HEK293 (cell line): ENCODE results near the gene TMED1.

ENCODE experiments used
- CTCF ChIA-PET: fragments of 350-600 bp; formaldehyde crosslinking; extraction: SDS; loops from one replicate; lab custom pipeline; 2021; ENCODE audit warnings: antibody characterized with exemption; lab: Yijun Ruan, JAX
- POLR2A ChIA-PET: fragments of 300-600 bp; formaldehyde crosslinking; extraction: SDS; loops from one replicate; lab custom pipeline; 2020; ENCODE audit warnings: antibody characterized with exemption, inconsistent platforms; lab: Yijun Ruan, JAX
- H3K27ac ChIP-seq: fragments of 200-500 bp; sonication (Bioruptor generic); 2 replicates; pipeline ENCODE4 v1.5.1; 2014; ENCODE audit warnings: low read depth, low read length, control low read depth, inconsistent platforms; ENCODE audit errors: extremely low read depth
- H3K36me3 ChIP-seq, 2 experiments: fragments of 200-500 bp in 1 of 2; sonication (Bioruptor generic) in 1 of 2; 1 replicate in 1 of 2; 2 replicates in 1 of 2; pipeline ENCODE4 v1.5.1; 2014 to 2017; ENCODE audit warnings: inconsistent platforms in 2 of 2, low read length in 2 of 2; ENCODE audit not compliant: control insufficient read depth in 2 of 2, insufficient read depth in 1 of 2
- H3K4me1 ChIP-seq: fragments of 200-500 bp; sonication (Bioruptor generic); 2 replicates; pipeline ENCODE4 v1.5.1; 2014; ENCODE audit warnings: mild to moderate bottlenecking, low read length, inconsistent platforms; ENCODE audit not compliant: control insufficient read depth, insufficient read depth
- H3K4me3 ChIP-seq: 2 replicates; pipeline ENCODE4 v1.5.1; 2011; ENCODE audit warnings: low read depth, mild to moderate bottlenecking, control low read depth, low read length, moderate library complexity
- H3K9me3 ChIP-seq: fragments of 200-500 bp; sonication (Bioruptor generic); 2 replicates; pipeline ENCODE4 v1.5.1; 2014; ENCODE audit warnings: low read depth, low read length, inconsistent platforms; ENCODE audit not compliant: control insufficient read depth, insufficient read depth
- ELK4 ChIP-seq: IDR thresholded peaks from 2 replicates; pipeline ENCODE4 v1.6.1; 2011; ENCODE audit warnings: mild to moderate bottlenecking, low read depth, low read length, borderline replicate concordance
- KLF1 ChIP-seq: fragments of 450-650 bp; formaldehyde crosslinking; IDR thresholded peaks from 2 replicates; pipeline ENCODE4 v1.5.1; 2016; ENCODE audit warnings: missing biosample characterization, missing genetic modification characterization
- KLF7 ChIP-seq: fragments of 450-650 bp; formaldehyde crosslinking; IDR thresholded peaks from 2 replicates; pipeline ENCODE4 v1.5.1; 2016; ENCODE audit warnings: missing biosample characterization, missing genetic modification characterization, borderline replicate concordance
- SETDB1 ChIP-seq: IDR thresholded peaks from one replicate; pipeline ENCODE4 v1.6.1; 2017; ENCODE audit warnings: mild to moderate bottlenecking, low read length, moderate library complexity, mixed read lengths; ENCODE audit not compliant: insufficient read length
- SP7 ChIP-seq: fragments of 450-650 bp; formaldehyde crosslinking; IDR thresholded peaks from 2 replicates; pipeline ENCODE4 v1.5.1; 2016; ENCODE audit warnings: missing biosample characterization, missing genetic modification characterization
- ZBTB21 ChIP-seq: fragments of 450-650 bp; formaldehyde crosslinking; IDR thresholded peaks from 2 replicates; pipeline ENCODE4 v1.5.1; 2017; ENCODE audit warnings: missing biosample characterization, missing genetic modification characterization
- ZBTB26 ChIP-seq: fragments of 450-650 bp; formaldehyde crosslinking; optimal IDR thresholded peaks from 2 replicates; pipeline ENCODE3; 2016; ENCODE audit warnings: missing biosample characterization, mild to moderate bottlenecking, missing genetic modification characterization
- ZFHX2 ChIP-seq: fragments of 450-650 bp; formaldehyde crosslinking; conservative IDR thresholded peaks from 2 replicates; pipeline ENCODE4 v1.5.1; 2016; ENCODE audit warnings: missing biosample characterization, missing genetic modification characterization
- ZNF16 ChIP-seq: fragments of 450-650 bp; formaldehyde crosslinking; IDR thresholded peaks from 2 replicates; pipeline ENCODE4 v1.5.1; 2016; ENCODE audit warnings: low read depth, missing biosample characterization, missing genetic modification characterization
- ZNF280C ChIP-seq: fragments of 450-650 bp; formaldehyde crosslinking; IDR thresholded peaks from 2 replicates; pipeline ENCODE4 v1.5.1; 2016; ENCODE audit warnings: missing biosample characterization, missing genetic modification characterization
- ZNF302 ChIP-seq: fragments of 450-650 bp; formaldehyde crosslinking; IDR thresholded peaks from 2 replicates; pipeline ENCODE4 v1.5.1; 2016; ENCODE audit warnings: missing biosample characterization, missing genetic modification characterization, low read depth
- ZNF449 ChIP-seq: fragments of 450-650 bp; formaldehyde crosslinking; IDR thresholded peaks from 2 replicates; pipeline ENCODE4 v1.5.1; 2017; ENCODE audit warnings: missing biosample characterization, mild to moderate bottlenecking, missing genetic modification characterization, moderate library complexity
- ZNF548 ChIP-seq: fragments of 450-650 bp; formaldehyde crosslinking; IDR thresholded peaks from 2 replicates; pipeline ENCODE4 v1.5.1; 2016; ENCODE audit warnings: missing biosample characterization, missing genetic modification characterization
- ZNF571 ChIP-seq: fragments of 450-650 bp; formaldehyde crosslinking; IDR thresholded peaks from 2 replicates; pipeline ENCODE4 v1.5.0; 2017; ENCODE audit warnings: missing biosample characterization, missing genetic modification characterization
- ZNF585B ChIP-seq: fragments of 450-650 bp; formaldehyde crosslinking; IDR thresholded peaks from 2 replicates; pipeline ENCODE4 v1.5.1; 2016; ENCODE audit warnings: missing biosample characterization, missing genetic modification characterization
- ZNF623 ChIP-seq: fragments of 450-650 bp; formaldehyde crosslinking; IDR thresholded peaks from 2 replicates; pipeline ENCODE4 v1.5.1; 2016; ENCODE audit warnings: missing biosample characterization, missing genetic modification characterization
- ZNF626 ChIP-seq: fragments of 450-650 bp; sonication (Bioruptor Pico); formaldehyde crosslinking; IDR thresholded peaks from 2 replicates; pipeline ENCODE4 v1.5.1; 2018; ENCODE audit warnings: missing biosample characterization, missing genetic modification characterization, inconsistent platforms
- ZNF776 ChIP-seq: fragments of 450-650 bp; formaldehyde crosslinking; IDR thresholded peaks from 2 replicates; pipeline ENCODE4 v1.5.0; 2017; ENCODE audit warnings: missing biosample characterization, missing genetic modification characterization, borderline replicate concordance
- ZSCAN16 ChIP-seq: fragments of 450-650 bp; formaldehyde crosslinking; IDR thresholded peaks from 2 replicates; pipeline ENCODE4 v1.5.1; 2016; ENCODE audit warnings: missing biosample characterization, missing genetic modification characterization
- ZSCAN5A ChIP-seq: fragments of 450-650 bp; formaldehyde crosslinking; IDR thresholded peaks from 2 replicates; pipeline ENCODE4 v1.5.1; 2016; ENCODE audit warnings: missing biosample characterization, missing genetic modification characterization

TMED1 gene

GRCh38 chr19:10830370-10830769 is 5.6 kb downstream of the TMED1 start:
- H3K27ac ChIP-seq: no peak overlapping the region
- no peaks in the 10 kb centered on the region for H3K9me3 ChIP-seq
- ChIA-PET POLR2A (interaction anchor here (1.1 kb wide), 1 partner anchor 113 kb away, joined by 4 read pairs; the partner anchor contains the start of gene DNM2), CTCF (interaction anchor here (2.5 kb wide), 1 partner anchor 113 kb away, joined by 13 read pairs; the partner anchor contains the start of gene DNM2)
- H3K36me3 ChIP-seq: peaks cover 6 to 76% of the 10 kb centered on the region in 2 experiments; a peak in 2 of 3 replicates
- no peak for TF ChIP-seq ZNF280C (tag by site-specific recombination)
- TF ChIP-seq ZBTB21 (tag by site-specific recombination): no peak
- TF ChIP-seq ZNF585B (tag by site-specific recombination): no peak
- TF ChIP-seq ZNF626 (tag by site-specific recombination): no peak
- no peak for TF ChIP-seq SETDB1
- TF ChIP-seq KLF7 (tag by site-specific recombination): no peak
- TF ChIP-seq ZNF302 (tag by site-specific recombination): no peak
- TF ChIP-seq ZNF548 (tag by site-specific recombination): no peak
- no peak for TF ChIP-seq ZFHX2 (tag by site-specific recombination)
- TF ChIP-seq ZNF571 (tag by site-specific recombination): no peak
- TF ChIP-seq ZNF623: no peak
- TF ChIP-seq ZNF776 (tag by site-specific recombination): no peak
- TF ChIP-seq ZSCAN16 (tag by site-specific recombination): no peak
- no peak for TF ChIP-seq SP7 (tag by site-specific recombination)
- TF ChIP-seq ZBTB26 (tag by site-specific recombination): no peak
- no peak for TF ChIP-seq ELK4
- TF ChIP-seq ZNF16 (tag by site-specific recombination): no peak
- no peak for TF ChIP-seq KLF1 (tag by site-specific recombination)
- TF ChIP-seq ZSCAN5A (tag by site-specific recombination): no peak
- TF ChIP-seq ZNF449: no peak
- H3K4me3 ChIP-seq: no peak overlapping the region
- H3K4me1 ChIP-seq: no peaks in the 10 kb centered on the region
